ENCODE data around the gene MYBPH. TPM values are rescaled to one million over a fixed set of nuclear protein-coding genes. Genes with fewer than 3 reads are reported as not detected.

Gene MYBPH
- total RNA-seq, 2 donors from 2014 or later, result not detected

- H3K27ac Mint-ChIP-seq, result no peak overlapping the region
- no peaks in the 10 kb centered on the region for H3K9me3 ChIP-seq (ENCODE audit: control insufficient read depth, low read length, poor library complexity, severe bottlenecking)
- ATAC-seq (no peak), DNase-seq (no peak)
- no peak overlapping the region for H3K4me3 Mint-ChIP-seq
- H3K4me1 Mint-ChIP-seq, result peaks cover 13% of the 10 kb centered on the region
- H3K36me3 Mint-ChIP-seq (ENCODE audit: low read depth), result peaks cover 10% of the 10 kb centered on the region
- H3K27me3 Mint-ChIP-seq, result peaks cover 80% of the 10 kb centered on the region
Measured at GRCh38 chr1:203128716-203129500, 46.7 kb downstream of the MYBPH start.

DNA sequence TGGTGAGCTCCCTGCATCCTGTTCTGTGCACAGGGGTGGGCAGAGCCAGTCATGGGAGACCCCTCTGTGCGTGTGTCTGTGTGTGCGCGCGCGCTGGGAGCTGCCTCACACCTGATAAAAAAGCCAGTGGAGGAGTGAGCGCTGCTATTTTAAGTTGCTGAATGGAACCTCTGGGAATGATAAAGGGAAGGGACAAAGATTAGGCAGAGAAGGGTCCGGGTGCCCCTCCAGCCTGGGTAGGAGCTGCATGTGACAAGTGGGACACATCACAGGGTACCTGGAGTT, 47.3 kb downstream of the MYBPH start:
- no peaks in the 10 kb centered on the region for H3K9me3 ChIP-seq (ENCODE audit: control insufficient read depth, low read length, poor library complexity, severe bottlenecking)
- Mint-ChIP-seq H3K27ac (no peak overlapping the region), H3K27me3 (peaks cover 80% of the 10 kb centered on the region), H3K36me3 (ENCODE audit: low read depth) (peaks cover 10% of the 10 kb centered on the region), H3K4me3 (no peak overlapping the region), H3K4me1 (peaks cover 13% of the 10 kb centered on the region)
- DNase-seq (no peak), ATAC-seq (no peak)

- ATAC-seq (no peak), DNase-seq (no peak)
- H3K9me3 ChIP-seq (ENCODE audit: control insufficient read depth, low read length, poor library complexity, severe bottlenecking), result no peaks in the 10 kb centered on the region
- Mint-ChIP-seq H3K4me1 (peaks cover 13% of the 10 kb centered on the region), H3K27ac (no peak within 1 kb of the TSS), H3K27me3 (peaks cover 80% of the 10 kb centered on the region), H3K4me3 (peak within 1 kb of the TSS; percentile 80), H3K36me3 (ENCODE audit: low read depth) (peaks cover 10% of the 10 kb centered on the region)
Measured at GRCh38 chr1:203127666-203128430, 47.8 kb downstream of the MYBPH start, which contains the start of gene ADORA1. ADORA1 (plus strand) TSS chr1:203127726; CDS start chr1:203128842, 1,116 bp downstream.

- Mint-ChIP-seq H3K36me3 (ENCODE audit: low read depth) (peaks cover 10% of the 10 kb centered on the region), H3K27me3 (peaks cover 88% of the 10 kb centered on the region), H3K4me1 (peaks cover 16% of the 10 kb centered on the region), H3K27ac (no peak overlapping the region), H3K4me3 (peak overlapping the region; percentile 80)
- DNase-seq (no peak), ATAC-seq (no peak)
- H3K9me3 ChIP-seq (ENCODE audit: control insufficient read depth, low read length, poor library complexity, severe bottlenecking), result no peaks in the 10 kb centered on the region
Measured at GRCh38 chr1:203126866-203127665, 48.6 kb downstream of the MYBPH start.

- peaks cover 91% of the 10 kb centered on the region for H3K27me3 Mint-ChIP-seq
- H3K36me3 Mint-ChIP-seq (ENCODE audit: low read depth), result peaks cover 14% of the 10 kb centered on the region
- H3K27ac Mint-ChIP-seq, result no peak overlapping the region
- ATAC-seq (no peak), DNase-seq (no peak)
- no peak overlapping the region for H3K4me3 Mint-ChIP-seq
- H3K9me3 ChIP-seq (ENCODE audit: control insufficient read depth, low read length, poor library complexity, severe bottlenecking), result no peaks in the 10 kb centered on the region
- peaks cover 21% of the 10 kb centered on the region for H3K4me1 Mint-ChIP-seq
Measured at GRCh38 chr1:203126151-203126865, 49.3 kb downstream of the MYBPH start.

- Mint-ChIP-seq H3K36me3 (ENCODE audit: low read depth) (peaks cover 17% of the 10 kb centered on the region), H3K4me1 (peaks cover 21% of the 10 kb centered on the region), H3K4me3 (no peak overlapping the region), H3K27ac (no peak overlapping the region), H3K27me3 (peaks cover 95% of the 10 kb centered on the region)
- no peak for ATAC-seq
- no peaks in the 10 kb centered on the region for H3K9me3 ChIP-seq (ENCODE audit: control insufficient read depth, low read length, poor library complexity, severe bottlenecking)
- DNase-seq, result no peak
Measured at GRCh38 chr1:203124546-203125317, 50.9 kb downstream of the MYBPH start.

- ATAC-seq, result no peak
- H3K9me3 ChIP-seq (ENCODE audit: control insufficient read depth, low read length, poor library complexity, severe bottlenecking), result no peaks in the 10 kb centered on the region
- Mint-ChIP-seq H3K27ac (no peak overlapping the region), H3K4me3 (no peak overlapping the region), H3K36me3 (ENCODE audit: low read depth) (peaks cover 13% of the 10 kb centered on the region), H3K27me3 (peaks cover 95% of the 10 kb centered on the region), H3K4me1 (peaks cover 21% of the 10 kb centered on the region)
- no peak for DNase-seq
Measured at GRCh38 chr1:203124011-203124410, 51.6 kb downstream of the MYBPH start.

- H3K27ac Mint-ChIP-seq, result no peak overlapping the region
- H3K27me3 Mint-ChIP-seq, result peaks cover 97% of the 10 kb centered on the region
- no peak for DNase-seq
- H3K9me3 ChIP-seq (ENCODE audit: control insufficient read depth, low read length, poor library complexity, severe bottlenecking), result no peaks in the 10 kb centered on the region
- H3K4me3 Mint-ChIP-seq, result no peak overlapping the region
- no peak for ATAC-seq
- peaks cover 11% of the 10 kb centered on the region for H3K36me3 Mint-ChIP-seq (ENCODE audit: low read depth)
- peaks cover 17% of the 10 kb centered on the region for H3K4me1 Mint-ChIP-seq
Measured at GRCh38 chr1:203122159-203122558, 53.5 kb downstream of the MYBPH start.

DNA sequence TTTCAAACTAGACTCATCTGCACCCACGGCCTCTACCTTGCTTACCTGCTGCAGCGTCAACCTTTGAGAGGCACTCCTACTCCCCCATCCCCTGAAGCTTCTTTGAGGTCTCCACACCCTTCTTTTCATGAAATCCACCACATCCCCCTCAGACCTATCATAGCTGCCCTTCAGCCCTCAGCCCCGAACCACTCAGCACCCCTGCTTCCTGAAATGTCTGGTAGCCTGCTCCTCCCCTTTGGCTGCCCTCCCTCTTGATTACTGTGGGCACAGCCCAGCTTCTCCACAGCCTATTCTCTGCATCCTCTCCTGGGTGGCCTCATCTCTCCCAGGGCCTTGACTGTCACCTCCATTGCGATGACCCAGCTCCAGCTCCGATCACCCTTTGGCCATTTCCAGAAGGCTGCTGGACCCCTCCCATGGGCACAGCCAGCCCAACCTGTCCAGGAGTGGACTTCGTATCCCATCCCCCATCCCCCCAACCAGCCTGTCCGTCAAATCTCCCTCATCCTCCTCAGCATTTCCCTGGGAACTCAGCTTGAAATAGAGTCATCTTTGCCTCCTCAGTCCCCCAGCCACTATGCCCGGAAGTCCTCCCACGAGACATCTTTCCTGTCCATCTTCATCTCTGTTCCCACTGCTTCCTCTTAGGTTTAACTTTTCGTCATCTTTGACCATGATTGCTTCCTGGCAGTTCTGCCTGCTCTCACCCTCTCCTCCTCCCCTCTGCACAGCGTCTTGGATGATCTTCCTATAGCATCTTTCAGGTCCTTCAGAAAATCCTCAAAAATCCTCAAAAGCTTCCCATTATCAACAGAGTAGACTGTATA, 54.2 kb downstream of the MYBPH start:
- ATAC-seq, result no peak
- Mint-ChIP-seq H3K36me3 (ENCODE audit: low read depth) (peaks cover 7% of the 10 kb centered on the region), H3K4me1 (peaks cover 11% of the 10 kb centered on the region), H3K27ac (no peak overlapping the region), H3K4me3 (no peak overlapping the region), H3K27me3 (peaks cover 97% of the 10 kb centered on the region)
- DNase-seq, result no peak
- no peaks in the 10 kb centered on the region for H3K9me3 ChIP-seq (ENCODE audit: control insufficient read depth, low read length, poor library complexity, severe bottlenecking)

DNA sequence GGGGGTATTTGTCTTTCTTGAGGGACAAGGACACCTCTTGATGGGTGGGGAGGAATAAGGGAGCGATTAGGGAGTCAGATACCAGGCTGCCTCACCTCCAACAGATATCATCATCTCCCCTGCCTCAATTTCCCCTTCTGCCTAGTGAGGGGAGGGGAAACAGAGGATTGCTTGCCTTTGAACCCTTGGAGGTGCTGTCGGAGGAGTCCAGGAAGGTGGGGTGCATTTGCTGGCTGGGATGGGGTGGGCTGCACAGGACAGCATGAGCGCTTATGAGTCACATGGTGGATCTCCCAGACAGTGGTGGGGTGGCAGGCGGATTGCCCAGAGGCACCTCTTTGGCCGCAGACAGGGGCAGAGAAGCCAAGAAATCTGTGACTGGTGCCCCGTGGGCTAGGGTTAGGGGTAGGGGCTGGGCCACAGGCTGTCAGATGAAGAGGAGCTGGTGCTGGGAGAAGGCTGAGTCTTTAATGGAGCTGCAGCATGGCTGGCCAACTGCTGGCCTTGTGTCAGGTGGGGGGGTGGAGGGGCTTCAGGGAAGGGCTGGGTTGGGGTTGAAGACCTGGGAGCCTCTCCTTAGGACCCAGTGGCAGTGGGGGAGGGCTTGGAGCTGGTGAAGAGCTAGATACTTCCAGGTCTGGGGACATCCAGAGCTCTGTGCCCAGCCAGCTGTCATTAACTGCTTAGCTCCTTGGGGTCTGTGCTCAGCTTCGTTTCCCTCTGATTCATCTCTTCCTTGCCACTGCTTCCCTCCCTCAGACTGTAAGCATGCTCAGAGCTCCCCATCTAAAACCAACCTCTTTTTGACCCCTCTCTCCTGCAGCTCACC, 55.1 kb downstream of the MYBPH start:
- Mint-ChIP-seq H3K27ac (no peak overlapping the region), H3K27me3 (peaks cover 96% of the 10 kb centered on the region), H3K36me3 (ENCODE audit: low read depth) (peaks cover 7% of the 10 kb centered on the region), H3K4me3 (no peak overlapping the region), H3K4me1 (peaks cover 8% of the 10 kb centered on the region)
- ATAC-seq (no peak), DNase-seq (no peak)
- H3K9me3 ChIP-seq (ENCODE audit: control insufficient read depth, low read length, poor library complexity, severe bottlenecking), result no peaks in the 10 kb centered on the region
